ENCODE data around the gene SGCD.
A peak's percentile ranks its signal among the peaks of the same experiment; 100 is the strongest.

SGCD gene

GRCh38 chr5:156405988-156406387 is 79.0 kb downstream of the SGCD start:
- no peak for DNase-seq

GRCh38 chr5:156407251-156407650 is 80.3 kb downstream of the SGCD start:
- DNase-seq: no peak

DNA sequence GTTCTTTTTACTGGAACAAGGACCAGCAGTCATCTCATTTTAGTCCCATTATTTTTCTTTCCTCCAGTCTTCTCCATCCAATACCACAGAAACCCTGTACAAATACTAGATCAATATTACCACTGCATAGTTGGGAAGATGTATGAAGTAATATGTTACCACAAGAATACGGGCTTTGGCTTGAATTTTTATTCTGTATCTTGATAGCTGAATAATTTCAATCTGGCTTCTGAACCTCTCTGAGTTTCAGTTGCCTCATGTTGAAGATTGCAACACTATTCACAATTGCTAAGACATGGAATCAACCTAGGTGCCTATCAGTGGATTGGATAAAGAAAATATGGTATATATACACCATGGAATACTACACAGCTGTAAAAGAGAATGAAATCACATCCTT is 82.9 kb downstream of the SGCD start:
- no peak for DNase-seq

GRCh38 chr5:156411185-156411613 is 84.2 kb downstream of the SGCD start:
- no peak for DNase-seq

- no peak for DNase-seq
Observed at GRCh38 chr5:156411957-156412356, 85.0 kb downstream of the SGCD start.

GRCh38 chr5:156414391-156414790 is 87.4 kb downstream of the SGCD start:
- no peak for DNase-seq

- no peak for DNase-seq
Observed at GRCh38 chr5:156419661-156420060, 92.7 kb downstream of the SGCD start.

DNA sequence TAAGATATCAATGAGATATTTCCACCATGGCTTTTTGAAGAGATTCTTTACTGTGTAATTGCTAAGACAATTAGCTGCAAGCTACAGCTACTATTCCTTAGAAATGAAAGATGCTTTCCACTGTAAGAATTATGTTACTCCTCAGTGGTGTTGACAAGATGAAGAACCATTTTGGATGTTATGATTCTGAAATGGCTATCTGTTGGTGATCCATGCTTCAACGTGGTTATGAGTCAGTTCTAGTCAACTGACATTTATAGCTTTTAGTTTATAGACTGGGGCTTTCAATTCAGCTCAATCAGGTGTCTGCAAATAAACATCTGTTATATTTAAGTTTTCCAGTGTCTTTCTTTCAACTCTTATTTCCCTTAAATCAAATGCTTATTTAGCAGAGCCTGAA is 93.7 kb downstream of the SGCD start:
- no peak for DNase-seq

- no peak for DNase-seq
Observed at GRCh38 chr5:156421798-156422197, 94.8 kb downstream of the SGCD start.

GRCh38 chr5:156423597-156423996 is 96.6 kb downstream of the SGCD start:
- DNase-seq: no peak

GRCh38 chr5:156427315-156427714 is 100.4 kb downstream of the SGCD start:
- no peak for DNase-seq

- DNase-seq: no peak
Observed at GRCh38 chr5:156431956-156432829, 105.2 kb downstream of the SGCD start.

DNA sequence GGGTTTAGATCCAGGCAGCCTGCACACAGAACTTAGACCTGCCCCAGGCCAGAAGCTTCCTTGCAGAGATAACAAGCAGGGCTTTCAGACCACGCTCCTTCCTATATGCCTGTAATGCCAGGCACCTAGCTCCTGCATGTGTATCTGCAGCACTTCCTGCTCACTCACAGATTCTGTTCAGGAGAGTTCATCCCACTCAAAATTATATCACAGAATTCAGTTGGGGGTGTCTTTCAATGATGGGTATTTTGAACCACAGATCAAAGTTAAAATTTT is 105.8 kb downstream of the SGCD start:
- no peak for DNase-seq

DNA sequence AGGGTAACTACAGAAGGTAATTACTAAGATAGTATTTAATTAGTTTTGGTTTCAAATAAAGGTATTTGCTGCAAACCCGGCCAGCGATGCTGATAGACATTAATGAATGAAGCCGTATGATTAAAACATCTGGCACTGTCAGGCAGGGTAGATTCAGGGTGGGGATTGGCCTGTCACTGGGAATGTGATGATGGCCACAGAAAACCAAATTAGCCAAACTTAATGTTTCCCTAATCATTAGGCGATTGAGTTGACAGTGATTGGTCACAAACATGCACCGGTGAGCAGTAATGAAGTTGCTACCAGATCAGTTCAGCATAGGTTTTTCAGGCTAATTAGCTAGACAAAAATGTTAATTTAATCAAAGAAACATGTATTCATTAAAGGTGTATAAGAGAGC is 107.5 kb downstream of the SGCD start:
- DNase-seq: no peak

- no peak for DNase-seq
Observed at GRCh38 chr5:156435101-156435500, 108.1 kb downstream of the SGCD start.

DNA sequence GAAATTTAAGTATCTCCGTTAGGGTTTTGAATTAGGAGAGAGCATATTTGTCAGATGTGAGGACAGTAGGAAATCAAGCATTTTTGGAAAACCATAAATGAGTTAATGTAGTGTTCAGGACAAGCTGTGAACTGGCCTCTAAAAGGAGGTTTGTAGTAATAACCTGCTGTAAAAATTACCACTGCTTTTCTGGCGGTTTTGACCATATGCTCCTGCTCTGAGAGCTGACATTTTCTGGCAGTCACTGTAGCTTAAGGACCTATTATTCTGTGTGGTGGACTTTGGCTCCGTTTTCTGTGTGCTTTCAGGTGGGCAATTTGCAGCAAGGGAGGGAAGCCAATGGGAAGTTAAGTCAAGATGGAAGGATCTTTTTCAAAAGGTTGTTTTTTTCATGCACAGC is 111.1 kb downstream of the SGCD start:
- DNase-seq: peak; percentile 14 to 30

DNA sequence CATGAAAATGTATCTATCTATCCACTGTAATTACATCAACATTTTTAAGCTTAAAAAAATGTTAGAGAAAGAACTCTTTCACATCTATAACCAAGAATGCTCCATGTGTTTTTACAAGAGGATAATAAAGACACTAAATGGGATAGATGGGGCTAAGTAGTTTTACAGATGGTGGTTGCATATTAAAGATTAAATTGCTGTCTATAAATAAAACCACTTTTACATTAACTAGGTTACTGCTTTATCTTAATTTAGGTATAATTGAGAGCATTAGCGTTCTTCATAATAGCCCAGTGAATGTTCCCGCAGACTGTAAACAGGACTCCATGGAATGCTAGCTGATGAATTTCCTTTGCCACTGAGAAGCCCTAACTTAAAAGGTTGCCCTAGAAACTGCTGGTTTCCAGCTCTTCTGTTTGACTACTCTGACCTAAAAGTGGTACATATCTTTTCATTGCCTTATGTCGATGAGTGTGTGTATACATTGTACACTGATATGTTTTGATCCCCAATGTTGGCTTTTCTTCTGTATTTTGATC is 117.9 kb downstream of the SGCD start:
- peak in 1 of 2 experiments; percentile 3 for DNase-seq

GRCh38 chr5:156446526-156446925 is 119.6 kb downstream of the SGCD start:
- DNase-seq: no peak

GRCh38 chr5:156450778-156451177 is 123.8 kb downstream of the SGCD start:
- no peak for DNase-seq

GRCh38 chr5:156451505-156451904 is 124.5 kb downstream of the SGCD start:
- DNase-seq: no peak

DNA sequence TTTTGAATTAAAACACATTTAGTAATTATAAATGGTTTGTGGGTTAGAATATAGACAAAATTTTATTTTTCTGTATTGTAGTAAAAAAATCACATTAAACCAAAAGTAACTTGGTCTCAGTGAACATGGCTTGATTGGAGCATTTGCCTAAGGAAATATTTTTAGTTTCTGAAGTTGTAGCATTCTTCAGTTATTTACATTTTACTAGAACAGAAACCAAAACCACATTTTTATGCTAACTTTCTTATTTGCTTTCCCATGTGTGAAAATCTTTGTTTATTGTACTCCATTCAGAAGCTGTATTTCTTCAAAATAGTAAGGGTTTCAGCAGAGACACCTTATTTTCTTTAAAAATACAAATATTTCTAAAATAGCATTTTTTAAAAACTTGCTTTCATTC is 129.9 kb downstream of the SGCD start:
- no peak for DNase-seq

DNA sequence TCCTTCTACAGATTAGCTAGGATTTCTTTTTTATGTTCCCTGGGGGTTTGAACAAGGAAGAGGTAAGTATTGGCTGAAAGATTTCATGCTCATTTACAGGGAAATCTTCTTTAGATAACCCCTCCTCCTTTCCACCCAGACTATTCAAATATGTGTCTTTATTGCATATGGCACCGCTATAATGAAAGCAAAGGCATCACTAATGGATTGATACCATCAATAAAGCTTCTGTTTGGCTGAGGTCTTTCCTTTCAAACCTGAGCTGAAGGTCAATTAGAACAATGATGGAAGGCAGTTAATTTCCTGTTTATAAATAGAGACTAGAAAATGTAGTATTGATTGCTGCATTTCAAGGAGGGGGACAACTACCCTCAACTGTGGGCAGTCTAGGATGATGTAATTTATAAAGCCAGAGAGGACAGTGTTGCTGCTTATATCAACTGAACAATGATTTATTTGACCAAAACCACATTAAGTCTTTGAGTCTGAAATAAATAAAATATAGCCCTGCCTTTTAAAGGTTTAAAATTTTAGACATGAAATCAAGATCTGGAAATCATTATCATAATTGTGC is 132.9 kb downstream of the SGCD start:
- DNase-seq: no peak

- no peak for DNase-seq
Observed at GRCh38 chr5:156460471-156460870, 133.5 kb downstream of the SGCD start.

GRCh38 chr5:156466871-156467270 is 139.9 kb downstream of the SGCD start:
- no peak for DNase-seq

DNA sequence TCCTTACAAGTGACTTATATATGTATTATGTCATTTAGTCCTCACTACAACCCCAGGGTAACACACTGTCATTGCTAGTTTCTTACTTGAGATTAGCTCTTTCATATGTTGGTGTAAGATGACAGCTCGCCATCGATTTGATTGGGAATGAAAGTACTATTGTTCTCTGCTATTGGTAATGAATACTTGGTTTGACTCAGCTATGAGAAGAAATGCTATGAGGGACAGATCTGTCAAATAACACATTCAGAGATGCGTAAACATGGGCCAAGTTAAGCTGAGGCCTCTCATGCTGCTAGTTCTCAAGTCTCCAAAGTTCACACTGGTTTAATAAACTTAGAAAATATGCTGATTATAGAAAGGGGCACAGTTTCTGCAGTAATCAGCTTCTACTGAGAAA is 142.7 kb downstream of the SGCD start:
- DNase-seq: no peak

Measured in NCI-H2081 (cell line).